ENCODE data around the gene CDK5.

Gene CDK5

GRCh38 chr7:151008511-151009323 lies 49.0 kb downstream of the CDK5 start:
- peaks cover 11% of the 10 kb centered on the region for H3K4me1 ChIP-seq (ENCODE audit: insufficient read depth, low read length, severe bottlenecking)
- H3F3A ChIP-seq (ENCODE audit: insufficient read depth, low read length) = no peaks in the 10 kb centered on the region
- H2AFZ ChIP-seq (ENCODE audit: low read length) = no peak overlapping the region
- H3K79me2 ChIP-seq (ENCODE audit: insufficient read depth, low read length) = no peaks in the 10 kb centered on the region
- no peaks in the 10 kb centered on the region for H3K36me3 ChIP-seq (ENCODE audit: insufficient read depth, low read length)
- no peaks in the 10 kb centered on the region for H4K20me1 ChIP-seq (ENCODE audit: insufficient read depth, low read length)
- no peaks in the 10 kb centered on the region for H3K9me2 ChIP-seq (ENCODE audit: low read depth, low read length)
- no peak overlapping the region for H3K9ac ChIP-seq (ENCODE audit: low read length)
- no peak overlapping the region for H3K27ac ChIP-seq (ENCODE audit: low read depth, low read length, poor library complexity, severe bottlenecking)
- peak; percentile 96 for TF ChIP-seq CTCF (IDR thresholded peaks at IDR 0.05; ENCODE audit: low read length)
- no peak for TF ChIP-seq EZH2 (IDR thresholded peaks at IDR 0.05; ENCODE audit: borderline replicate concordance, low read length)
- H3K4me3 ChIP-seq (ENCODE audit: low read depth, low read length, poor library complexity, severe bottlenecking) = no peak overlapping the region
- peaks cover 4% of the 10 kb centered on the region; the same call in 1 of the 2 replicates for H3K27me3 ChIP-seq (ENCODE audit: insufficient read depth, low read length)
- H3K4me2 ChIP-seq (ENCODE audit: low read length) = peak overlapping the region; percentile 18; the same call in 1 of the 2 replicates
- no peaks in the 10 kb centered on the region for H3K9me3 ChIP-seq (ENCODE audit: low read length)

- Histone ChIP-seq H3K9me3 (ENCODE audit: low read length) (no peaks in the 10 kb centered on the region), H3K4me2 (ENCODE audit: low read length) (no peak overlapping the region), H2AFZ (ENCODE audit: low read length) (no peak overlapping the region), H4K20me1 (ENCODE audit: insufficient read depth, low read length) (no peaks in the 10 kb centered on the region), H3K9me2 (ENCODE audit: low read depth, low read length) (no peaks in the 10 kb centered on the region), H3K4me1 (ENCODE audit: insufficient read depth, low read length, severe bottlenecking) (peaks cover 7% of the 10 kb centered on the region), H3F3A (ENCODE audit: insufficient read depth, low read length) (no peaks in the 10 kb centered on the region), H3K4me3 (ENCODE audit: low read depth, low read length, poor library complexity, severe bottlenecking) (no peak overlapping the region), H3K79me2 (ENCODE audit: insufficient read depth, low read length) (no peaks in the 10 kb centered on the region), H3K9ac (ENCODE audit: low read length) (no peak overlapping the region), H3K27ac (ENCODE audit: low read depth, low read length, poor library complexity, severe bottlenecking) (no peak overlapping the region), H3K27me3 (ENCODE audit: insufficient read depth, low read length) (peaks cover 4% of the 10 kb centered on the region; the same call in 1 of the 2 replicates), H3K36me3 (ENCODE audit: insufficient read depth, low read length) (no peaks in the 10 kb centered on the region)
- no peak for TF ChIP-seq EZH2 (IDR thresholded peaks at IDR 0.05; ENCODE audit: borderline replicate concordance, low read length)
- TF ChIP-seq CTCF (IDR thresholded peaks at IDR 0.05; ENCODE audit: low read length) = no peak
Observed at GRCh38 chr7:151008143-151008510, 49.6 kb downstream of the CDK5 start.

- Histone ChIP-seq H3K9ac (ENCODE audit: low read length) (no peak overlapping the region), H3K4me1 (ENCODE audit: insufficient read depth, low read length, severe bottlenecking) (peaks cover 7% of the 10 kb centered on the region), H3K9me3 (ENCODE audit: low read length) (no peaks in the 10 kb centered on the region), H3K4me2 (ENCODE audit: low read length) (no peak overlapping the region), H3K27me3 (ENCODE audit: insufficient read depth, low read length) (peaks cover 4% of the 10 kb centered on the region; the same call in 1 of the 2 replicates), H3K36me3 (ENCODE audit: insufficient read depth, low read length) (no peaks in the 10 kb centered on the region), H3K27ac (ENCODE audit: low read depth, low read length, poor library complexity, severe bottlenecking) (no peak overlapping the region), H3F3A (ENCODE audit: insufficient read depth, low read length) (no peaks in the 10 kb centered on the region), H4K20me1 (ENCODE audit: insufficient read depth, low read length) (no peaks in the 10 kb centered on the region), H3K79me2 (ENCODE audit: insufficient read depth, low read length) (no peaks in the 10 kb centered on the region), H3K9me2 (ENCODE audit: low read depth, low read length) (no peaks in the 10 kb centered on the region), H2AFZ (ENCODE audit: low read length) (no peak overlapping the region), H3K4me3 (ENCODE audit: low read depth, low read length, poor library complexity, severe bottlenecking) (no peak overlapping the region)
- no peak for TF ChIP-seq CTCF (IDR thresholded peaks at IDR 0.05; ENCODE audit: low read length)
- no peak for TF ChIP-seq EZH2 (IDR thresholded peaks at IDR 0.05; ENCODE audit: borderline replicate concordance, low read length)
Observed at GRCh38 chr7:151007469-151007898, 50.2 kb downstream of the CDK5 start.
